GM23338 (cell line): ENCODE data around the gene BNIP3. TPM values are rescaled to one million over a fixed set of nuclear protein-coding genes. Genes with fewer than 3 reads are reported as not detected.

ENCODE experiments used
- ETS1 ChIP-seq: IDR thresholded peaks from 2 replicates; pipeline ENCODE4 v1.6.1; 2016; ENCODE audit warnings: antibody characterized with exemption
- EZH2phosphoT487 ChIP-seq: fragments of 200-600 bp; sonication (generic); IDR thresholded peaks from one replicate; pipeline ENCODE4 v1.8.1; 2018; ENCODE audit warnings: antibody characterized with exemption; ENCODE audit not compliant: unreplicated experiment
- REST ChIP-seq: IDR thresholded peaks from one replicate; pipeline ENCODE4 v1.6.1; 2018; ENCODE audit warnings: antibody characterized with exemption; ENCODE audit not compliant: unreplicated experiment
- ZNF462 ChIP-seq: fragments of 250-450 bp; sonication (Bioruptor Pico); IDR thresholded peaks from 2 replicates; pipeline ENCODE4 v1.5.0; 2020; ENCODE audit warnings: mild to moderate bottlenecking, moderate library complexity
- polyA plus RNA-seq: library from polyadenylated mRNA; unstranded; fragments of >200 nt; fragmentation: Nextera tagmentation; extraction: Ambion mirVana; gene quantifications from 2 replicates; pipeline ENCODE4 v1.2.1, GENCODE V29; 2016
- total RNA-seq: library from RNA; depleted of rRNA; stranded (reverse); fragments of >200 nt; shearing (Covaris generic); gene quantifications from 2 replicates; pipeline ENCODE4 v1.2.3, GENCODE V29; 2014

The BNIP3 gene
- total and polyA plus RNA-seq, 2 experiments from 2014 or later = 46.3 to 75.0 TPM

- TF ChIP-seq ZNF462 (CRISPR knock-in tag) (no peak), EZH2phosphoT487 (no peak), REST (no peak), ETS1 (no peak)
Observed at GRCh38 chr10:131980321-131980720, 1.4 kb downstream of the BNIP3 start (continued).
